H1 (cell line): ENCODE results near the gene LMNTD1.

Experiments
- BRCA1 ChIP-seq: IDR thresholded peaks from 2 replicates; pipeline ENCODE4 v1.6.1; 2012; ENCODE audit warnings: low read depth, low read length, improper control_type of control experiment
- CHD1 ChIP-seq: IDR thresholded peaks from 2 replicates; pipeline ENCODE4 v1.6.1; 2012; ENCODE audit warnings: low read depth, low read length, improper control_type of control experiment
- CHD7 ChIP-seq: fragments of 300-600 bp; sonication (generic); IDR thresholded peaks from 2 replicates; pipeline ENCODE4 v1.7.1; 2012; ENCODE audit warnings: low read length, moderate library complexity, mild to moderate bottlenecking, inconsistent platforms; ENCODE audit not compliant: insufficient replicate concordance
- CREB1 ChIP-seq: IDR thresholded peaks from 2 replicates; pipeline ENCODE4 v1.6.1; 2012; ENCODE audit warnings: inconsistent platforms
- CTCF ChIP-seq, 3 experiments: IDR thresholded peaks; 1 replicate in 2 of 3; 2 replicates in 1 of 3; pipeline versions ENCODE4 v1.5.1 to v1.6.1; 2011; ENCODE audit warnings: low read length in 3 of 3, mild to moderate bottlenecking in 3 of 3, inconsistent platforms in 2 of 3, low read depth in 1 of 3, moderate library complexity in 1 of 3; ENCODE audit not compliant: insufficient read depth in 1 of 3; ENCODE audit errors: control extremely low read depth in 1 of 3
- EGR1 ChIP-seq: IDR thresholded peaks from 2 replicates; pipeline ENCODE4 v1.6.1; 2011; ENCODE audit warnings: low read depth, low read length, borderline replicate concordance
- EP300 ChIP-seq, 2 experiments: IDR thresholded peaks; 1 replicate in 1 of 2; 2 replicates in 1 of 2; pipeline ENCODE4 v1.6.1; 2011 to 2012; ENCODE audit warnings: low read depth in 2 of 2, low read length in 2 of 2, mild to moderate bottlenecking in 2 of 2, borderline replicate concordance in 1 of 2, inconsistent platforms in 1 of 2, moderate library complexity in 1 of 2
- EZH2 ChIP-seq: fragments of 200-600 bp; sonication (generic); IDR thresholded peaks from 2 replicates; pipeline ENCODE4 v1.7.1; 2012; ENCODE audit warnings: low read depth, mild to moderate bottlenecking, moderate library complexity, low read length, inconsistent platforms; ENCODE audit not compliant: severe bottlenecking
- JUND ChIP-seq: IDR thresholded peaks from 2 replicates; pipeline ENCODE4 v1.6.1; 2011; ENCODE audit warnings: mild to moderate bottlenecking, improper control_type of control experiment, low read length
- PHF8 ChIP-seq: fragments of 200-600 bp; sonication (generic); conservative IDR thresholded peaks from 2 replicates; pipeline ENCODE4 v1.7.1; 2012; ENCODE audit warnings: low read depth, mild to moderate bottlenecking, inconsistent platforms, low read length, moderate library complexity
- POLR2A ChIP-seq, 2 experiments: IDR thresholded peaks; 1 replicate in 1 of 2; 2 replicates in 1 of 2; pipeline ENCODE4 v1.6.1; 2011; ENCODE audit warnings: low read depth in 2 of 2, low read length in 2 of 2, mild to moderate bottlenecking in 2 of 2; ENCODE audit errors: control extremely low read depth in 1 of 2

- TF ChIP-seq CHD1 (no peak), BRCA1 (no peak), CTCF (IDR thresholded peaks at IDR 0.05; ENCODE audit: control extremely low read depth in 1 of 3, insufficient read depth in 1 of 3, low read depth in 1 of 3, low read length in 3 of 3) (no peak), PHF8 (no peak), CHD7 (no peak), JUND (no peak), EP300 (IDR thresholded peaks at IDR 0.05; ENCODE audit: borderline replicate concordance in 1 of 2, low read depth in 2 of 2, low read length in 2 of 2) (no peak), POLR2A (IDR thresholded peaks at IDR 0.05; ENCODE audit: control extremely low read depth in 1 of 2, low read depth in 2 of 2, low read length in 2 of 2) (no peak), EGR1 (no peak), CREB1 (no peak), EZH2 (no peak)
Measured at GRCh38 chr12:25524366-25524765, 28.7 kb downstream of the LMNTD1 start.
